GM23338 (cell line): Measurements from ENCODE around the gene MTRFR. TPM values are rescaled to one million over a fixed set of nuclear protein-coding genes. Genes with fewer than 3 reads are reported as not detected.

Experiments used
- ATAC-seq: fragments of 200-7000 bp; cut with Tn5 transposase; 3 replicates; pipeline ENCODE4 v1.9.1; 2020
- DNase-seq: peaks from one replicate; pipeline ENCODE4 v3.0.0-alpha.2; 2015; ENCODE audit warnings: low spot score
- H2AFZ ChIP-seq: fragments of 200-600 bp; sonication (generic); 2 replicates; pipeline ENCODE4 v1.8.0; 2016; ENCODE audit warnings: antibody characterized with exemption, mild to moderate bottlenecking, moderate library complexity
- H3F3A ChIP-seq: fragments of 200-600 bp; sonication (generic); replicated peaks from 2 replicates; pipeline ENCODE4 v1.8.0; 2017; ENCODE audit warnings: antibody characterized with exemption, mixed run types, low read depth
- H3K27ac ChIP-seq: fragments of 200-600 bp; sonication (generic); 2 replicates; pipeline ENCODE4 v1.6.1; 2016; ENCODE audit warnings: low read depth
- H3K27me3 ChIP-seq: fragments of 200-600 bp; sonication (generic); 2 replicates; pipeline ENCODE4 v1.8.0; 2016; ENCODE audit warnings: mild to moderate bottlenecking, mixed run types, moderate library complexity; ENCODE audit not compliant: insufficient read depth
- H3K36me3 ChIP-seq: fragments of 200-600 bp; sonication (generic); 2 replicates; pipeline ENCODE4 v1.8.0; 2016; ENCODE audit warnings: mild to moderate bottlenecking; ENCODE audit not compliant: insufficient read depth
- H3K4me1 ChIP-seq: fragments of 200-600 bp; sonication (generic); 2 replicates; pipeline ENCODE4 v1.8.0; 2016; ENCODE audit warnings: mild to moderate bottlenecking, moderate library complexity; ENCODE audit not compliant: insufficient read depth
- H3K4me2 ChIP-seq: fragments of 200-600 bp; sonication (generic); 2 replicates; pipeline ENCODE4 v1.7.1; 2017; ENCODE audit warnings: mixed run types
- H3K4me3 ChIP-seq: fragments of 200-600 bp; sonication (generic); 2 replicates; pipeline ENCODE4 v1.6.1; 2016; ENCODE audit warnings: mixed run types
- H3K79me2 ChIP-seq: fragments of 200-600 bp; sonication (generic); replicated peaks from 2 replicates; pipeline ENCODE4 v1.8.0; 2017; ENCODE audit warnings: mild to moderate bottlenecking; ENCODE audit not compliant: insufficient read depth
- H3K9me2 ChIP-seq: fragments of 200-600 bp; sonication (generic); 2 replicates; pipeline ENCODE4 v1.8.0; 2017; ENCODE audit not compliant: insufficient read depth
- H4K20me1 ChIP-seq: fragments of 200-600 bp; sonication (generic); replicated peaks from 2 replicates; pipeline ENCODE4 v1.8.0; 2017; ENCODE audit warnings: mild to moderate bottlenecking; ENCODE audit not compliant: insufficient read depth
- H3K27ac Mint-ChIP-seq: 2 replicates; pipeline ENCODE4 v1.8.0; 2020; ENCODE audit warnings: inconsistent platforms, mild to moderate bottlenecking, moderate library complexity, mixed read lengths
- H3K27me3 Mint-ChIP-seq: 3 replicates; pipeline ENCODE4 v1.8.0; 2022; ENCODE audit warnings: low read depth, mild to moderate bottlenecking, moderate library complexity, mixed read lengths, inconsistent platforms; ENCODE audit not compliant: insufficient read depth, poor library complexity
- H3K36me3 Mint-ChIP-seq: 3 replicates; pipeline ENCODE4 v1.8.0; 2021; ENCODE audit warnings: low read depth, mild to moderate bottlenecking, inconsistent platforms, moderate library complexity, mixed read lengths
- H3K4me1 Mint-ChIP-seq: 3 replicates; pipeline ENCODE4 v1.8.0; 2020; ENCODE audit warnings: mild to moderate bottlenecking, inconsistent platforms, mixed read lengths
- H3K4me3 Mint-ChIP-seq: 3 replicates; pipeline ENCODE4 v1.8.0; 2021; ENCODE audit warnings: moderate library complexity, mild to moderate bottlenecking, inconsistent platforms, mixed read lengths
- H3K9me3 Mint-ChIP-seq: 3 replicates; pipeline ENCODE4 v1.8.0; 2020; ENCODE audit warnings: moderate library complexity, mild to moderate bottlenecking, inconsistent platforms, mixed read lengths
- CREB1 ChIP-seq: fragments of 250-450 bp; sonication (Bioruptor Pico); IDR thresholded peaks from 2 replicates; pipeline ENCODE4 v1.5.0; 2020; ENCODE audit warnings: low read depth, mild to moderate bottlenecking, moderate library complexity
- ETS1 ChIP-seq: IDR thresholded peaks from 2 replicates; pipeline ENCODE4 v1.6.1; 2016; ENCODE audit warnings: antibody characterized with exemption
- EZH2 ChIP-seq: fragments of 200-600 bp; sonication (generic); IDR thresholded peaks from one replicate; pipeline ENCODE4 v1.8.0; 2017; ENCODE audit warnings: antibody characterized with exemption, mild to moderate bottlenecking, low read depth; ENCODE audit not compliant: unreplicated experiment
- JUNB ChIP-seq: IDR thresholded peaks from one replicate; pipeline ENCODE4 v1.6.1; 2016; ENCODE audit warnings: antibody characterized with exemption; ENCODE audit not compliant: unreplicated experiment
- ZNF114 ChIP-seq: fragments of 250-450 bp; sonication (Bioruptor Pico); IDR thresholded peaks from 2 replicates; pipeline ENCODE4 v1.5.0; 2020; ENCODE audit warnings: mild to moderate bottlenecking, moderate library complexity
- ZNF331 ChIP-seq: fragments of 250-450 bp; sonication (Bioruptor Pico); IDR thresholded peaks from 2 replicates; pipeline ENCODE4 v1.5.0; 2020; ENCODE audit warnings: low read depth, mild to moderate bottlenecking, moderate library complexity
- ZNF462 ChIP-seq: fragments of 250-450 bp; sonication (Bioruptor Pico); IDR thresholded peaks from 2 replicates; pipeline ENCODE4 v1.5.0; 2020; ENCODE audit warnings: mild to moderate bottlenecking, moderate library complexity
- polyA plus RNA-seq: library from polyadenylated mRNA; unstranded; fragments of >200 nt; fragmentation: Nextera tagmentation; extraction: Ambion mirVana; gene quantifications from 2 replicates; pipeline ENCODE4 v1.2.1, GENCODE V29; 2016
- total RNA-seq: library from RNA; depleted of rRNA; stranded (reverse); fragments of >200 nt; shearing (Covaris generic); gene quantifications from 2 replicates; pipeline ENCODE4 v1.2.3, GENCODE V29; 2014

MTRFR gene
- total and polyA plus RNA-seq, 2 experiments from 2014 or later, result 14.8 to 38.4 TPM

GRCh38 chr12:123283461-123283860, 50.2 kb downstream of the MTRFR start (continued):
- TF ChIP-seq ZNF462 (CRISPR knock-in tag), result no peak
- TF ChIP-seq ZNF331 (CRISPR knock-in tag), result no peak

GRCh38 chr12:123284669-123285068, 51.4 kb downstream of the MTRFR start:
- no peaks in the 10 kb centered on the region; the same call in 1 of the 2 replicates for H3K27me3 ChIP-seq
- peaks cover 4% of the 10 kb centered on the region for H3K27me3 Mint-ChIP-seq

More at GRCh38 chr12:123284669-123285068, 51.4 kb downstream of the MTRFR start:
- H3K4me3 Mint-ChIP-seq, result no peak overlapping the region
- H3K27ac Mint-ChIP-seq, result no peak overlapping the region
- Histone ChIP-seq H3K4me1 (peaks cover 11% of the 10 kb centered on the region), H3K79me2 (no peaks in the 10 kb centered on the region), H3K9me2 (no peaks in the 10 kb centered on the region), H4K20me1 (peaks cover 2% of the 10 kb centered on the region; the same call in 1 of the 2 replicates), H3K27ac (no peak overlapping the region), H3F3A (0 out of 2 replicates have a peak, but pooled peaks cover 16% of the 10 kb centered on the region), H3K4me3 (no peak overlapping the region), H3K36me3 (no peaks in the 10 kb centered on the region), H3K4me2 (no peak overlapping the region), H2AFZ (no peak overlapping the region)
- TF ChIP-seq ETS1 (no peak), JUNB (no peak), EZH2 (no peak), CREB1 (CRISPR knock-in tag) (no peak), ZNF114 (no peak)
- peaks cover 7% of the 10 kb centered on the region for H3K4me1 Mint-ChIP-seq
- no peaks in the 10 kb centered on the region for H3K36me3 Mint-ChIP-seq
- DNase-seq (no peak), ATAC-seq (no peak)
- no peaks in the 10 kb centered on the region for H3K9me3 Mint-ChIP-seq
